ENCODE data around the gene ZNF609.

The ZNF609 gene

GRCh38 chr15:64701482-64702184 is 241.3 kb downstream of the ZNF609 start:
- peak; percentile 45 to 52 (median 50) for DNase-seq

GRCh38 chr15:64702816-64703631 is 242.6 kb downstream of the ZNF609 start:
- DNase-seq, result peak; percentile 92 to 98 (median 97)

- DNase-seq, result no peak
Measured at GRCh38 chr15:64703632-64703959, 243.2 kb downstream of the ZNF609 start.

GRCh38 chr15:64705006-64705405 is 244.6 kb downstream of the ZNF609 start:
- DNase-seq, result no peak

- DNase-seq, result no peak
Measured at GRCh38 chr15:64706011-64706911, 245.9 kb downstream of the ZNF609 start.

- DNase-seq, result peak; percentile 51 to 64 (median 58)
Measured at GRCh38 chr15:64710676-64711428, 250.5 kb downstream of the ZNF609 start.

- no peak for DNase-seq
Measured at GRCh38 chr15:64712353-64712752, 252.0 kb downstream of the ZNF609 start.

GRCh38 chr15:64713592-64713991 is 253.2 kb downstream of the ZNF609 start:
- DNase-seq, result no peak

GRCh38 chr15:64716452-64716851 is 256.1 kb downstream of the ZNF609 start:
- no peak for DNase-seq

- DNase-seq, result no peak
Measured at GRCh38 chr15:64717130-64717529, 256.8 kb downstream of the ZNF609 start.

GRCh38 chr15:64717735-64718495 is 257.5 kb downstream of the ZNF609 start:
- no peak for DNase-seq

GRCh38 chr15:64720188-64720587 is 259.8 kb downstream of the ZNF609 start:
- DNase-seq, result no peak

GRCh38 chr15:64730151-64730550 is 269.8 kb downstream of the ZNF609 start:
- no peak for DNase-seq

- DNase-seq, result peak; percentile 76 to 90 (median 88)
Measured at GRCh38 chr15:64731012-64731804, 270.8 kb downstream of the ZNF609 start.

- DNase-seq, result no peak
Measured at GRCh38 chr15:64731805-64732151, 271.4 kb downstream of the ZNF609 start.

GRCh38 chr15:64732156-64732860 is 271.9 kb downstream of the ZNF609 start:
- DNase-seq, result no peak
